Measurements from ENCODE around the gene PDLIM1. TPM values are rescaled to one million over a fixed set of nuclear protein-coding genes. Genes with fewer than 3 reads are reported as not detected.

PDLIM1 gene, protein sequence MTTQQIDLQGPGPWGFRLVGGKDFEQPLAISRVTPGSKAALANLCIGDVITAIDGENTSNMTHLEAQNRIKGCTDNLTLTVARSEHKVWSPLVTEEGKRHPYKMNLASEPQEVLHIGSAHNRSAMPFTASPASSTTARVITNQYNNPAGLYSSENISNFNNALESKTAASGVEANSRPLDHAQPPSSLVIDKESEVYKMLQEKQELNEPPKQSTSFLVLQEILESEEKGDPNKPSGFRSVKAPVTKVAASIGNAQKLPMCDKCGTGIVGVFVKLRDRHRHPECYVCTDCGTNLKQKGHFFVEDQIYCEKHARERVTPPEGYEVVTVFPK
- total RNA-seq (2022) (74.6 and 98.1 TPM in 2 replicates), Bru-seq, nascent RNA (percentile 74 among the genes with signal in this experiment), BruChase-seq, experiment 1, labeled RNA remaining after a 6-hour chase (percentile 69 among the genes with signal in this experiment), BruChase-seq, experiment 2, labeled RNA remaining after a 2-hour chase (percentile 69 among the genes with signal in this experiment)
- long read RNA-seq, transcript PDLIM1-202 (6 exons, 850 nt): minor isoform, 6 of 147 reads
- long read RNA-seq, transcript PDLIM1-201 (7 exons, 1,452 nt): major isoform, 131 of 147 reads
- long read RNA-seq, partial matches to known transcripts: 3 of 147 reads
- long read RNA-seq, other reads (novel, unspliced or antisense): 7 of 147 reads

DNA sequence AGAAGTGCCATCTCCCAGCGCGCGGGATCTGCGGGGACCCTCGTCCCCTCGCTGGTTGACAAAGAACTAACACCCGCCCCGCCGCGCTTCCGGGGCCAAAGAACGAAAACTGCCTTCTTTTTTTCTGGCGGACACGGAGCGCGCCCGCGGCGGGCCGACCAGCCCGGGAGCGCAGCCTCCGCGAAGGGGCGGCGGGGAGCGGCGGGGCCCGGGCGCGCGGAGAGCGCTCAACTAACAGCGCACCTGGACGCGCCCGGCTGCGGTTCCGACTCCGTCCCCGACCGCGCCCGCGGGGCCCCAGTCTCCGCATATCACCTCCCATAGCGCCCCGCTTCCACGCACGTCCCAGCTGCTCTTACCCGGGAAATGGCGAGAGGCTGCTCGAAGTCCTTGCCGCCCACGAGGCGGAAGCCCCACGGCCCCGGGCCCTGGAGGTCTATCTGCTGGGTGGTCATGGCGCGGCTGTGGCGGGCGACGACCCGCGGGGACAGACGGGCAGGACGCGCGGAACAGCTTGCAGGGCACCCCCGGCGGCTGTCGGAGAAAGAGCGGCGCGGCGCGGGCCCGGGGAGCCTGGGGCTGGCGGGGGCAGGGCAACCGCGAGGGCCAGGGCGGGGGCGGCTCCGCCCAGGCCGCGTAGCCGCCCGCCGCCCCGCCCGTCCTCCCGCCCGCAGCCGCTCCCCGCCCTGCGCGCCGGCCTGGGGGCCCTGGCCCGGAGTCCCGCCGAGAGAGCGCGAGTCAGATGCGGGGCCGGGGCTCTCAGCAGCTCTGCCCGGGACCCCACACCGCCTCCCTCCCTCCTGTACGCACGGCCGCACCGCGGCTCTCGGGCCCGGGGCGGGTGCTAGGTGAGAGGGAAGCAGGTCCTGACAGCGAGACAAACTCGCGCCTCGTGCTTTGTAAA is at the start of gene PDLIM1:
Gene PDLIM1 (minus strand): TSS at position 543 of the 904 bp plus-strand sequence. CDS start 88 bp downstream, at position 455.
- POLR2A ChIA-PET: interaction anchor here (0.7 to 1.6 kb wide), 7 partner anchors 8 to 1044 kb away, joined by 3 to 8 read pairs (median 4); no protein-coding TSS in a partner anchor
- DNase-seq (ENCODE audit: unreplicated experiment): peak; percentile 56
- H3K4me1 Mint-ChIP-seq (ENCODE audit: insufficient read depth, unreplicated experiment): peaks cover 18% of the 10 kb centered on the region
- no peaks in the 10 kb centered on the region for H3K27me3 Mint-ChIP-seq (ENCODE audit: insufficient read depth, unreplicated experiment)
- H3K36me3 Mint-ChIP-seq (ENCODE audit: insufficient read depth, unreplicated experiment): no peaks in the 10 kb centered on the region
- H3K9me3 Mint-ChIP-seq (ENCODE audit: unreplicated experiment): no peaks in the 10 kb centered on the region
- H3K4me3 Mint-ChIP-seq (ENCODE audit: unreplicated experiment): peak within 1 kb of the TSS; percentile 87
- CTCF ChIA-PET: interaction anchor here (0.6 to 1.6 kb wide), 5 partner anchors 14 to 160 kb away, joined by 3 to 8 read pairs (median 3); no protein-coding TSS in a partner anchor
- intact Hi-C loops (cut with micrococcal nuclease): loop anchor here (1.0 to 2.0 kb wide), 3 partner anchors 18 to 72 kb away; no protein-coding TSS in a partner anchor
- H3K27ac Mint-ChIP-seq (ENCODE audit: low read depth, unreplicated experiment): peak within 1 kb of the TSS; percentile 46
- BruUV-seq (replicated peaks): no TSS peak
- TF ChIP-seq, protein P1, sequence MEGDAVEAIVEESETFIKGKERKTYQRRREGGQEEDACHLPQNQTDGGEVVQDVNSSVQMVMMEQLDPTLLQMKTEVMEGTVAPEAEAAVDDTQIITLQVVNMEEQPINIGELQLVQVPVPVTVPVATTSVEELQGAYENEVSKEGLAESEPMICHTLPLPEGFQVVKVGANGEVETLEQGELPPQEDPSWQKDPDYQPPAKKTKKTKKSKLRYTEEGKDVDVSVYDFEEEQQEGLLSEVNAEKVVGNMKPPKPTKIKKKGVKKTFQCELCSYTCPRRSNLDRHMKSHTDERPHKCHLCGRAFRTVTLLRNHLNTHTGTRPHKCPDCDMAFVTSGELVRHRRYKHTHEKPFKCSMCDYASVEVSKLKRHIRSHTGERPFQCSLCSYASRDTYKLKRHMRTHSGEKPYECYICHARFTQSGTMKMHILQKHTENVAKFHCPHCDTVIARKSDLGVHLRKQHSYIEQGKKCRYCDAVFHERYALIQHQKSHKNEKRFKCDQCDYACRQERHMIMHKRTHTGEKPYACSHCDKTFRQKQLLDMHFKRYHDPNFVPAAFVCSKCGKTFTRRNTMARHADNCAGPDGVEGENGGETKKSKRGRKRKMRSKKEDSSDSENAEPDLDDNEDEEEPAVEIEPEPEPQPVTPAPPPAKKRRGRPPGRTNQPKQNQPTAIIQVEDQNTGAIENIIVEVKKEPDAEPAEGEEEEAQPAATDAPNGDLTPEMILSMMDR (IDR thresholded peaks at IDR 0.05; ENCODE audit: unreplicated experiment): peak; percentile 21

DNA sequence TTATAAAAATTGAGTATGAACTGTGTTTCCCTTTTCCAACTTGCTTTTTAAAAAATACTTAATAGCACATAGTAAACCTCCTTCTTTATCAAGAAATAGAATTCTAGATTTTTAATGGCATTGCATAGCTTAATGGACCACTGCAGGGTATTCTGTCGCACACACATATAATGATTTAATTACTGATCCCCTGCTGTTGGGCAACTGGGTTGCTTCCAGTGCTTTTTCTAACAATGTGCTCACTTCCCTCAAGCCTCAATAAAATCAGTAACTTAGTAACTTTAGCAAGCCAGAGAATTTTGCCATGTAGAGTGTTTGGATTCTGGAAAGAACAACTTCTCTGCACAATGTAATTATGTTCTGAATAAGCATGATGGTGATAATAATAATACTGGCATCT is 49.1 kb upstream of the PDLIM1 start:
- H3K27me3 Mint-ChIP-seq (ENCODE audit: insufficient read depth, unreplicated experiment): no peaks in the 10 kb centered on the region
- BruUV-seq (replicated peaks): no TSS peak
- POLR2A ChIA-PET: no interaction called here
- CTCF ChIA-PET: interaction anchor here (0.6 to 4.1 kb wide), 8 partner anchors 11 to 1227 kb away, joined by 3 to 18 read pairs (median 3); no protein-coding TSS in a partner anchor
- peaks cover 3% of the 10 kb centered on the region for H3K4me1 Mint-ChIP-seq (ENCODE audit: insufficient read depth, unreplicated experiment)
- no peak overlapping the region for H3K4me3 Mint-ChIP-seq (ENCODE audit: unreplicated experiment)
- no peak overlapping the region for H3K27ac Mint-ChIP-seq (ENCODE audit: low read depth, unreplicated experiment)
- no peaks in the 10 kb centered on the region for H3K36me3 Mint-ChIP-seq (ENCODE audit: insufficient read depth, unreplicated experiment)
- intact Hi-C loops (cut with micrococcal nuclease): no loop called here
- H3K9me3 Mint-ChIP-seq (ENCODE audit: unreplicated experiment): no peaks in the 10 kb centered on the region
- TF ChIP-seq, protein P1 (IDR thresholded peaks at IDR 0.05; ENCODE audit: unreplicated experiment): no peak
- DNase-seq (ENCODE audit: unreplicated experiment): no peak

DNA sequence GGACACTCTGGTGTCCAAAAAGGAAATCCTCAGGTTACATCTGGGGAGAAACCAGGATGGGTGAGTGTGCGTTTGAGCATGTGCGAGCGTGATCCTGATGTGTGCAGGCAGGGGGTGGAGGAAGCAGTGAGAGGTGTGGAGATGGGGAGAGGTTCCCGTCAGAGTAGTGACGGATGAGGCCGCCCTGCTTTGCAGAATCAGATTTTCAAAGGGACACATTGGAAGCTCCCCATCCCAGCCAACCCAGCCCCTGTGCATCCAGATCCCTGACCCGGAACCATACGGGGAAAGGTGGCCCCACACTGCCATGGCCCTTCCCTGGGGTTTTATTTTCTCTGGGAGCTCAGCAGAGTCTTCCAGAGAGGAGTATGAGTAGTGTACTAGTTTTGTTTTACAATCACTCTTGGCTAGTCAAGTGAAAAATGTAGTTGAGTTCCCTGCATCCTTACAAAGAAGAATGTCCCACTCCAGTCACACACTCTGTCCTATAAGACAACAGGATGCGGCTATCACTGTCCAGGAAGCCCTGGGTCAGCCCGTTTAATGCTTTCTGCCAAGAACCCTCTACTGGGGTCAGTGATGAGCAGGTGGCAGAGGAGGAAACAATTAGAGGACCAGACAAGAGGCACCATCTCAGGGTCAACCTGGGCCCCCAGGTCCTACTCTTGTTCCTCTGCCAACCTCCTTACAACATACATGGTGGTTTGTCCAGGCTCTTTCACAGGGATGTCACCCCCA is 46.8 kb upstream of the PDLIM1 start:
- no peak overlapping the region for H3K4me3 Mint-ChIP-seq (ENCODE audit: unreplicated experiment)
- intact Hi-C loops (cut with micrococcal nuclease): no loop called here
- H3K36me3 Mint-ChIP-seq (ENCODE audit: insufficient read depth, unreplicated experiment): no peaks in the 10 kb centered on the region
- no TSS peak for BruUV-seq (replicated peaks)
- CTCF ChIA-PET: interaction anchor here (0.5 to 2.3 kb wide), 4 partner anchors 25 to 814 kb away, joined by 3 to 13 read pairs (median 3); no protein-coding TSS in a partner anchor
- H3K9me3 Mint-ChIP-seq (ENCODE audit: unreplicated experiment): no peaks in the 10 kb centered on the region
- POLR2A ChIA-PET: no interaction called here
- peaks cover 9% of the 10 kb centered on the region for H3K4me1 Mint-ChIP-seq (ENCODE audit: insufficient read depth, unreplicated experiment)
- no peak for DNase-seq (ENCODE audit: unreplicated experiment)
- H3K27me3 Mint-ChIP-seq (ENCODE audit: insufficient read depth, unreplicated experiment): no peaks in the 10 kb centered on the region
- TF ChIP-seq, protein P1 (IDR thresholded peaks at IDR 0.05; ENCODE audit: unreplicated experiment): no peak
- no peak overlapping the region for H3K27ac Mint-ChIP-seq (ENCODE audit: low read depth, unreplicated experiment)

All from MCF 10A (cell line).